Panc1 (cell line): Measurements from ENCODE around the gene CYP24A1.

Source experiments
- CTCF ChIP-seq: fragments of 450-650 bp; IDR thresholded peaks from 2 replicates; pipeline ENCODE4 v1.5.1; 2017; ENCODE audit warnings: mild to moderate bottlenecking
- REST ChIP-seq, 2 experiments: IDR thresholded peaks; 2 replicates each; pipeline ENCODE4 v1.6.1; 2011 to 2012; ENCODE audit warnings: low read depth in 2 of 2, control low read depth in 1 of 2, low read length in 1 of 2, mild to moderate bottlenecking in 1 of 2, moderate library complexity in 1 of 2; ENCODE audit not compliant: insufficient read depth in 1 of 2

GRCh38 chr20:54176610-54177009 lies 2.8 kb upstream of the CYP24A1 start:
- TF ChIP-seq CTCF (no peak), REST (IDR thresholded peaks at IDR 0.05; ENCODE audit: insufficient read depth in 1 of 2, low read depth in 2 of 2, low read length in 1 of 2) (no peak)
